Embryonic facial prominence (tissue), 1 donor: Measurements from ENCODE around the gene GAGE10.
"Not testable (repeated sequence)": the region's sequence is repeated elsewhere in the genome, so short reads cannot be mapped to it uniquely, and the experiment has no call there.

ENCODE experiments used
- DNase-seq: peaks from one replicate; pipeline ENCODE4 v3.0.0-alpha.2; 2016; ENCODE audit errors: extremely low spot score

Gene GAGE10

GRCh38 chrX:49276207-49276606 lies 27.2 kb upstream of the GAGE10 start:
- no peak for DNase-seq

GRCh38 chrX:49276671-49277534 lies 26.5 kb upstream of the GAGE10 start:
- no peak for DNase-seq

- no peak for DNase-seq
These were observed 26.0 kb upstream of the GAGE10 start for GRCh38 chrX:49277535-49277830.

GRCh38 chrX:49278081-49278480 lies 25.4 kb upstream of the GAGE10 start:
- DNase-seq, result no peak

- no peak for DNase-seq
These were observed 20.8 kb upstream of the GAGE10 start for GRCh38 chrX:49282647-49283011.

- no peak for DNase-seq
These were observed 19.2 kb upstream of the GAGE10 start for GRCh38 chrX:49284212-49284611.

- no peak for DNase-seq
These were observed 17.3 kb upstream of the GAGE10 start for GRCh38 chrX:49286136-49286535.

- no peak for DNase-seq
These were observed 16.9 kb upstream of the GAGE10 start for GRCh38 chrX:49286581-49286980.

GRCh38 chrX:49287665-49288064 lies 15.8 kb upstream of the GAGE10 start:
- no peak for DNase-seq

GRCh38 chrX:49290215-49290614 lies 13.2 kb upstream of the GAGE10 start:
- DNase-seq, result no peak

- DNase-seq, result no peak
These were observed 11.7 kb upstream of the GAGE10 start for GRCh38 chrX:49291615-49292337.

- DNase-seq, result no peak
These were observed 10.8 kb upstream of the GAGE10 start for GRCh38 chrX:49292400-49293362.

GRCh38 chrX:49299293-49299692 lies 4.2 kb upstream of the GAGE10 start:
- DNase-seq, result not testable (repeated sequence)

GRCh38 chrX:49300703-49301102 lies 2.7 kb upstream of the GAGE10 start:
- DNase-seq, result no peak

- DNase-seq, result not testable (repeated sequence)
These were observed 4.3 kb downstream of the GAGE10 start for GRCh38 chrX:49307775-49308174.

- DNase-seq, result no peak
These were observed 5.3 kb downstream of the GAGE10 start for GRCh38 chrX:49308604-49309269.

GRCh38 chrX:49309401-49309981 lies 6.0 kb downstream of the GAGE10 start:
- DNase-seq, result peak; percentile 5

- no peak for DNase-seq
These were observed 6.9 kb downstream of the GAGE10 start for GRCh38 chrX:49310371-49310770.

- DNase-seq, result no peak
These were observed 8.7 kb downstream of the GAGE10 start for GRCh38 chrX:49312176-49312575.

GRCh38 chrX:49316085-49316484 lies 12.6 kb downstream of the GAGE10 start:
- DNase-seq, result no peak

GRCh38 chrX:49321737-49322136 lies 18.3 kb downstream of the GAGE10 start, which contains the start of gene GAGE12J:
Gene GAGE12J, plus strand, starts transcription at chrX:49322037. Its CDS starts 1,157 bp downstream, at chrX:49323194.
- not testable (repeated sequence) for DNase-seq
